KOPT-K1 (cell line): ENCODE data around the gene TTC3.

Experiments
- H3K27ac ChIP-seq: fragments of 200-600 bp; sonication (generic); 2 replicates; pipeline ENCODE4 v1.5.1; 2016; ENCODE audit warnings: antibody characterized with exemption, mild to moderate bottlenecking, low read depth, low read length; ENCODE audit not compliant: poor library complexity, severe bottlenecking
- H3K36me3 ChIP-seq: fragments of 200-600 bp; sonication (generic); 2 replicates; pipeline ENCODE4 v1.5.1; 2017; ENCODE audit warnings: antibody characterized with exemption, mild to moderate bottlenecking, low read length, moderate library complexity; ENCODE audit not compliant: insufficient read depth
- H3K9me3 ChIP-seq: fragments of 200-600 bp; sonication (generic); 2 replicates; pipeline ENCODE4 v1.5.1; 2017; ENCODE audit warnings: antibody characterized with exemption, low read length, mild to moderate bottlenecking; ENCODE audit not compliant: insufficient read depth, poor library complexity, severe bottlenecking

TTC3 gene

DNA sequence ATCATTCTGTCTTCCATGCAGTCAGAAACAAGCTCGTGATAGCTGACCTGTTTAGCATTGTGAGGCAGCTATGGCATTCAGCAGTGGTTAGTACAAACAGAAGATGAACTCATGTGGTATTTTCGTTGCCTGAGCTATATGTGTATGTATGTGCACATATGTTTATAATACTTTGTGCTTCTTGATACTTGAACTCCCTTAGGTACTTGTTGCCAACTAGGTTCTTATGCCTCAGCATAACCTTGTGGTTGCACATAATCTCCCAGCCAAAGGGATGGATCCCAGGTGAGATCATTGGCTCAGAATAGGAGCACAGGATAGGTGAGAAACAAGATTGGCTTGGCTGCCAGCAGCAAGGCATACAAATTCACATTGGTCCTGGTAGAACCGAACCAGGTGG is 108.0 kb downstream of the TTC3 start:
- H3K27ac ChIP-seq = no peak overlapping the region
- H3K9me3 ChIP-seq = no peaks in the 10 kb centered on the region
- H3K36me3 ChIP-seq = peaks cover 81% of the 10 kb centered on the region

- H3K36me3 ChIP-seq = peaks cover 81% of the 10 kb centered on the region
Measured at GRCh38 chr21:37182222-37182621, 109.2 kb downstream of the TTC3 start.

GRCh38 chr21:37183749-37184148 is 110.7 kb downstream of the TTC3 start:
- Histone ChIP-seq H3K27ac (no peak overlapping the region), H3K36me3 (peaks cover 81% of the 10 kb centered on the region), H3K9me3 (no peaks in the 10 kb centered on the region)

More at GRCh38 chr21:37182222-37182621, 109.2 kb downstream of the TTC3 start:
- Histone ChIP-seq H3K27ac (no peak overlapping the region), H3K9me3 (no peaks in the 10 kb centered on the region)

GRCh38 chr21:37184784-37185593 is 111.9 kb downstream of the TTC3 start:
- Histone ChIP-seq H3K27ac (no peak overlapping the region), H3K36me3 (peaks cover 81% of the 10 kb centered on the region), H3K9me3 (no peaks in the 10 kb centered on the region)

DNA sequence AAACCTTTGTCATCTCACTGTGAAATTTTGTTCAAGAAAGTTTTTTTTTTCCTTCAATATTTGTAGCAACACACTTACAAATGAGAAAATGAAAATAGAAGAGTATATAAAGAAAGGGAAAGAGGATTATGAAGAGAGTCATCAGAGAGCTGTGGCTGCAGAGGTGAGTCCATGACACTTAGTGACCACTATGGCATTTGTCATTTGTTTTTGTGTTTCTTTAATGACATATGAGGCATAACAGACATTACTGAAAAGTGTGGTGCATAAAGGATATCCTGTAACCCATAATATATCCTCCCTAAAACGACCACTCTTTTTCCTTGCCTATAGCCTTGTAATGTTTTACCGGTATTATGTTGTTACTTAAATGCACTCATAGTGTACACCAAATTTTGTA is 113.9 kb downstream of the TTC3 start:
- H3K36me3 ChIP-seq = peaks cover 87% of the 10 kb centered on the region
- no peak overlapping the region for H3K27ac ChIP-seq
- no peaks in the 10 kb centered on the region for H3K9me3 ChIP-seq

- H3K36me3 ChIP-seq = peaks cover 90% of the 10 kb centered on the region
- no peaks in the 10 kb centered on the region for H3K9me3 ChIP-seq
Measured at GRCh38 chr21:37188825-37189224, 115.8 kb downstream of the TTC3 start.

GRCh38 chr21:37192019-37192418 is 119.0 kb downstream of the TTC3 start:
- Histone ChIP-seq H3K27ac (no peak overlapping the region), H3K36me3 (peaks cover 100% of the 10 kb centered on the region), H3K9me3 (no peaks in the 10 kb centered on the region)

More at GRCh38 chr21:37188825-37189224, 115.8 kb downstream of the TTC3 start:
- H3K27ac ChIP-seq = no peak overlapping the region

- no peak overlapping the region for H3K27ac ChIP-seq
- peaks cover 99% of the 10 kb centered on the region for H3K36me3 ChIP-seq
- no peaks in the 10 kb centered on the region for H3K9me3 ChIP-seq
Measured at GRCh38 chr21:37193006-37193405, 120.0 kb downstream of the TTC3 start.

GRCh38 chr21:37193676-37194075 is 120.6 kb downstream of the TTC3 start:
- H3K27ac ChIP-seq = no peak overlapping the region
- no peaks in the 10 kb centered on the region for H3K9me3 ChIP-seq
- H3K36me3 ChIP-seq = peaks cover 99% of the 10 kb centered on the region

DNA sequence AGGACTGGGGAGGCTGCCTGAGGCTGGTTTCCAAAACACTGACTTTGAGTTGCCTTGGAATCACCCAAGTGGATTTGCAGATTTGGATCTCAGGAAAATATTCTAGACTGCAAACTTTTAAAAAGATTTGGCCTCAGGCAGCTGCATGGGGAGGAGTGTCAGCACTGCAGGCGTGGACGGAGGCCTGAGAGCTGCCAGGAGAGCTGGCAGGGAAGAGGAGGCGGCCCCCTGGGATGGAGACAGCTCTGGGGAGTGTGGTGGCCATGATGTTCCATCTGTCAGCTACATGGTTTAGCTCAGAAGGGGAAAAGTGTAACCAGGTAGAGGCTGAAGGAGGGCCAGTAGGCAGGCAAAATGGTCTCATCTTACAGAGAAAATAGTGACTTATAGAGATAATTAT is 122.0 kb downstream of the TTC3 start:
- no peaks in the 10 kb centered on the region for H3K9me3 ChIP-seq
- peaks cover 98% of the 10 kb centered on the region for H3K36me3 ChIP-seq
- H3K27ac ChIP-seq = no peak overlapping the region

- Histone ChIP-seq H3K36me3 (peaks cover 98% of the 10 kb centered on the region), H3K9me3 (no peaks in the 10 kb centered on the region), H3K27ac (no peak overlapping the region)
Measured at GRCh38 chr21:37195610-37196009, 122.6 kb downstream of the TTC3 start.

DNA sequence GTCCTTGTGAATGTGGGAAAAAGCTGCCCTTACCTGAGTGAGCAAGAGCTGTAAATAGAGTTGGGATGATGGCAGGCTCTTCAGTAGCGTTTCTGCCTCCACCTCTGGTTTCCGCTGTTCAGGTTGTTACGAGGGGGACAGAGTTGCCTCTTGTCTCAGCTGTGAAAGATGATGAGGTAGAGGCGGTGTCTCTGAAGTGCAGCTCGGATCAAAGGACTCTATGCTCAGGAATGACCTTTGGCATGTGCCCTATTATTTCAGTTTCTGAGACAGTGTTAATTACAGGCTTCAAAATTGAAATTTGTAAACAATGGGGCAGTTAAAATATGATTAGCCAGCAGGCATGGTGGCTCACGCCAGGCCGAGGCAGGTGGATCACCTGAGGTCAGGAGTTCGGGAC is 123.8 kb downstream of the TTC3 start:
- H3K9me3 ChIP-seq = no peaks in the 10 kb centered on the region
- no peak overlapping the region for H3K27ac ChIP-seq
- H3K36me3 ChIP-seq = peaks cover 98% of the 10 kb centered on the region

- Histone ChIP-seq H3K36me3 (peaks cover 98% of the 10 kb centered on the region), H3K27ac (no peak overlapping the region), H3K9me3 (no peaks in the 10 kb centered on the region)
Measured at GRCh38 chr21:37197746-37198145, 124.7 kb downstream of the TTC3 start.

DNA sequence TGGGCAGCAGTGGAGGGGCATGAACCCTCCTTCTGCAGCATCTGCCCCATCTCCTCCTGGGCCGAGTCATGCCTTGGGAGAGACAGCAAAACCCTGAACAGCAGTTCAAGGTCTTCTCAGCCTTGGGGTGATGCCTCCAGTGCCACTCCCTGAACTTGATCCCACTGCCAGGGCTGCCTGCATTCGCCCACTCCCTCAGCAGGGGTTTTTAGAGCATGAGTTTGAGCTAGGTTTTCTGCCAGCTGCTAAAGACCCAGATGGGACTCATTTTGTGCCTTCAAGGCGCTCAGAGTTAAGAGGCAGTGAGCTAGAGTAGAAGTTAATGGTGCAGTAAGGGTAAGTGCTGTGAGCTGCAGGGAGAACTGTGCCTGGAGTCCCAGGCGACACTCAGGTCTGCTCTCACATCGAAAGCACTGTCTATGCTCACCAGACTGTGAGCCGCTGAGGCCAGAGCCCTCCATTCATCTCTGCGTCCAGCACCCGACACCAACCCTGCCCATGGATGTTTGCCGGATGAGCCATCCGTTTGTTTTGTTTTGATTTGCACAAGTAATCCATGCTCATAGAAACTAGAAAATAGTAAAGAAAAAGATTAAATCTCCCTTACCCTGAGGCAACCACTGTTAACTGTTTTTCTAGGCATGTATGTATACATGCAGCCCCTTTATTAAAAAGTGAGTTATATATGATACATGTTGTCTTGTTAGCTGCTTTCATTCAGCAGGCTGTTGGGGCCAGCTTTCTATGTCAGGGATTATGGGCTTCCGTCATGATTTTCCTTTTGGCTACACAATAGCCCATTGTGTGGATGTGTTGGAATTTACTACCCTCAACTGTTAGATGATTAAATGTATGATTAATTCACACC is 126.2 kb downstream of the TTC3 start:
- H3K27ac ChIP-seq = no peak overlapping the region
- H3K36me3 ChIP-seq = peaks cover 92% of the 10 kb centered on the region
- H3K9me3 ChIP-seq = no peaks in the 10 kb centered on the region

- peaks cover 79% of the 10 kb centered on the region for H3K36me3 ChIP-seq
- no peak overlapping the region for H3K27ac ChIP-seq
- no peaks in the 10 kb centered on the region for H3K9me3 ChIP-seq
Measured at GRCh38 chr21:37200641-37201480, 127.8 kb downstream of the TTC3 start.
